IMR-90 (cell line): ENCODE data around the gene MECR. TPM values are rescaled to one million over a fixed set of nuclear protein-coding genes. Genes with fewer than 3 reads are reported as not detected.

Experiments used
- ATAC-seq: fragments of 200-7000 bp; cut with Tn5 transposase; 2 replicates; pipeline ENCODE4 v1.9.1; 2020; ENCODE audit warnings: low read depth, mild to moderate bottlenecking, moderate library complexity
- BruUV-seq: library from RNA; stranded (reverse); fragments of 400-500 nt; replicated peaks from 2 replicates; lab custom pipeline; 2021; lab: Mats Ljungman, UMichigan
- CTCF ChIA-PET: fragments of 300-600 bp; formaldehyde crosslinking; extraction: SDS; loops from one replicate; lab custom pipeline; 2021; ENCODE audit warnings: antibody characterized with exemption; lab: Yijun Ruan, JAX
- POLR2A ChIA-PET: fragments of 300-600 bp; sonication (Branson Sonifier 250); formaldehyde crosslinking; loops from one replicate; lab custom pipeline; 2022; ENCODE audit warnings: antibody characterized with exemption; ENCODE audit not compliant: unreplicated experiment; lab: Charles Lee
- DNase-seq: peaks from one replicate; pipeline ENCODE4 v3.0.0; 2013
- H2AFZ ChIP-seq: replicated peaks from 2 replicates; pipeline ENCODE3; 2013; ENCODE audit warnings: low read length, mild to moderate bottlenecking; ENCODE audit not compliant: poor library complexity
- H2AK5ac ChIP-seq: 2 replicates; pipeline ENCODE4 v1.6.1; 2013; ENCODE audit warnings: low read depth, low read length, inconsistent platforms
- H2AK9ac ChIP-seq: replicated peaks from 2 replicates; pipeline ENCODE3; 2013; ENCODE audit warnings: mild to moderate bottlenecking, low read depth, low read length, moderate library complexity; ENCODE audit not compliant: poor library complexity
- H2BK120ac ChIP-seq: 2 replicates; pipeline ENCODE4 v1.6.1; 2013; ENCODE audit warnings: low read depth, low read length, inconsistent platforms
- H2BK15ac ChIP-seq: 3 replicates; pipeline ENCODE4 v1.6.1; 2013; ENCODE audit warnings: low read depth, low read length, inconsistent platforms
- H2BK20ac ChIP-seq: 2 replicates; pipeline ENCODE4 v1.6.1; 2013; ENCODE audit warnings: low read depth, mild to moderate bottlenecking, inconsistent platforms, low read length, moderate library complexity
- H2BK5ac ChIP-seq: 2 replicates; pipeline ENCODE4 v1.6.1; 2013; ENCODE audit warnings: mild to moderate bottlenecking, low read depth, low read length, inconsistent platforms; ENCODE audit not compliant: poor library complexity, severe bottlenecking
- H3K14ac ChIP-seq: replicated peaks from 2 replicates; pipeline ENCODE4 v1.6.1; 2013; ENCODE audit warnings: low read depth, low read length, inconsistent platforms
- H3K18ac ChIP-seq: 2 replicates; pipeline ENCODE4 v1.6.1; 2013; ENCODE audit warnings: low read depth, low read length, control low read depth
- H3K23ac ChIP-seq: 2 replicates; pipeline ENCODE4 v1.6.1; 2013; ENCODE audit warnings: low read depth, low read length, inconsistent platforms
- H3K27ac ChIP-seq: 2 replicates; pipeline ENCODE4 v1.5.1; 2013; ENCODE audit warnings: mild to moderate bottlenecking, control low read depth, low read length; ENCODE audit not compliant: insufficient read depth
- H3K27me3 ChIP-seq: 2 replicates; pipeline ENCODE4 v1.6.1; 2013; ENCODE audit warnings: low read length; ENCODE audit not compliant: control insufficient read depth, insufficient read depth
- H3K36me3 ChIP-seq: 2 replicates; pipeline ENCODE4 v1.6.1; 2013; ENCODE audit warnings: low read length, mixed read lengths; ENCODE audit not compliant: control insufficient read depth, insufficient read depth
- H3K4ac ChIP-seq: 2 replicates; pipeline ENCODE4 v1.6.1; 2013; ENCODE audit warnings: low read depth, low read length, inconsistent platforms
- H3K4me1 ChIP-seq: 2 replicates; pipeline ENCODE4 v1.6.1; 2013; ENCODE audit warnings: low read length, mixed read lengths; ENCODE audit not compliant: control insufficient read depth, insufficient read depth
- H3K4me2 ChIP-seq: 2 replicates; pipeline ENCODE4 v1.6.1; 2013; ENCODE audit warnings: low read depth, mild to moderate bottlenecking, control low read depth, low read length, moderate library complexity
- H3K4me3 ChIP-seq: 2 replicates; pipeline ENCODE4 v1.5.1; 2013; ENCODE audit warnings: low read depth, mild to moderate bottlenecking, control low read depth, low read length, moderate library complexity; ENCODE audit not compliant: insufficient read depth
- H3K56ac ChIP-seq: 2 replicates; pipeline ENCODE4 v1.6.1; 2013; ENCODE audit warnings: low read length, inconsistent platforms; ENCODE audit not compliant: insufficient read depth; ENCODE audit errors: extremely low read depth
- H3K79me1 ChIP-seq, 2 experiments: 2 replicates each; pipeline ENCODE4 v1.6.1; 2013; ENCODE audit warnings: low read length in 2 of 2, inconsistent platforms in 1 of 2, low read depth in 1 of 2
- H3K9ac ChIP-seq: 2 replicates; pipeline ENCODE4 v1.6.1; 2013; ENCODE audit warnings: low read depth, low read length, control low read depth
- H3K9me1 ChIP-seq: 2 replicates; pipeline ENCODE4 v1.6.1; 2013; ENCODE audit warnings: low read length, inconsistent platforms; ENCODE audit not compliant: insufficient read depth
- H3K9me3 ChIP-seq: 2 replicates; pipeline ENCODE4 v1.6.1; 2013; ENCODE audit warnings: low read length; ENCODE audit not compliant: control insufficient read depth, insufficient read depth
- H4K20me1 ChIP-seq: 2 replicates; pipeline ENCODE4 v1.6.1; 2013; ENCODE audit warnings: low read length, inconsistent platforms; ENCODE audit not compliant: insufficient read depth
- H4K5ac ChIP-seq: 2 replicates; pipeline ENCODE4 v1.6.1; 2013; ENCODE audit warnings: mild to moderate bottlenecking, low read depth, low read length, control low read depth
- H4K8ac ChIP-seq, 2 experiments: 2 replicates each; pipeline ENCODE4 v1.6.1; 2013; ENCODE audit warnings: low read depth in 2 of 2, low read length in 2 of 2, control low read depth in 1 of 2, inconsistent platforms in 1 of 2
- H4K91ac ChIP-seq: 2 replicates; pipeline ENCODE4 v1.6.1; 2013; ENCODE audit warnings: low read depth, low read length, inconsistent platforms; ENCODE audit not compliant: insufficient read depth
- CHD1 ChIP-seq: IDR thresholded peaks from 2 replicates; pipeline ENCODE4 v1.6.1; 2012; ENCODE audit warnings: low read depth, low read length, improper control_type of control experiment
- MAZ ChIP-seq: IDR thresholded peaks from 2 replicates; pipeline ENCODE4 v1.6.1; 2012; ENCODE audit warnings: low read depth, mild to moderate bottlenecking, low read length, improper control_type of control experiment, moderate library complexity, borderline replicate concordance
- POLR2A ChIP-seq: IDR thresholded peaks from 2 replicates; pipeline ENCODE4 v1.6.1; 2012; ENCODE audit warnings: mild to moderate bottlenecking, low read depth, low read length
- RFX5 ChIP-seq: IDR thresholded peaks from 2 replicates; pipeline ENCODE4 v1.8.0; 2012; ENCODE audit warnings: low read depth, mild to moderate bottlenecking, low read length, moderate library complexity
- WGBS, 2 experiments: methylation state at CpG; one replicate each; pipeline versions ENCODE4 v1.1.5 to v1.1.7; 2013; ENCODE audit warnings: missing lambda C conversion rate in 2 of 2; ENCODE audit not compliant: insufficient read length in 1 of 2; ENCODE audit errors: extremely low coverage in 2 of 2; 5-methylcytosine and 5-hydroxymethylcytosine counted together
- dilution Hi-C: fragments of 300-500 bp; cut with HindIII; formaldehyde crosslinking; loops from one replicate; pipeline ENCODE4 v1.14.3; 2018; ENCODE audit warnings: low sequenced_read_pairs; ENCODE audit not compliant: unreplicated experiment
- in situ Hi-C: fragments of 300-500 bp; cut with MboI; formaldehyde crosslinking; loops from 3 replicates; pipeline ENCODE4 v1.14.3; 2019; ENCODE audit warnings: low sequenced_read_pairs, inconsistent platforms, mixed read lengths
- intact Hi-C: fragments of 100-400 bp; cut with micrococcal nuclease; formaldehyde crosslinking; loops from 2 replicates; pipeline ENCODE4 v1.10.0; 2022
- polyA plus RNA-seq, 3 experiments: library from polyadenylated mRNA; depleted of rRNA; stranded (reverse); fragments of >200 nt; gene quantifications; 2 replicates each; pipeline ENCODE4 v1.2.3, GENCODE V29; 2012; ENCODE audit warnings: low replicate concordance in 1 of 3
- total RNA-seq: library from RNA; depleted of rRNA; stranded (reverse); fragments of >200 nt; gene quantifications from 2 replicates; pipeline ENCODE4 v1.2.3, GENCODE V29; 2012
- TF ChIP-seq, protein P1 (sequence below): conservative IDR thresholded peaks from 2 replicates; pipeline ENCODE4 v1.5.1; 2012; ENCODE audit warnings: mild to moderate bottlenecking, low read depth, low read length, improper control_type of control experiment
- TF ChIP-seq, protein P2 (sequence below): fragments of 150-350 bp; IDR thresholded peaks from 2 replicates; pipeline ENCODE4 v1.6.1; 2017; ENCODE audit warnings: mild to moderate bottlenecking, antibody characterized with exemption, low read length, low read depth

MECR gene
- total and polyA plus RNA-seq, 2 of the 4 experiments (the other 2 are of a cell fraction) = 20.3 to 24.8 TPM

DNA sequence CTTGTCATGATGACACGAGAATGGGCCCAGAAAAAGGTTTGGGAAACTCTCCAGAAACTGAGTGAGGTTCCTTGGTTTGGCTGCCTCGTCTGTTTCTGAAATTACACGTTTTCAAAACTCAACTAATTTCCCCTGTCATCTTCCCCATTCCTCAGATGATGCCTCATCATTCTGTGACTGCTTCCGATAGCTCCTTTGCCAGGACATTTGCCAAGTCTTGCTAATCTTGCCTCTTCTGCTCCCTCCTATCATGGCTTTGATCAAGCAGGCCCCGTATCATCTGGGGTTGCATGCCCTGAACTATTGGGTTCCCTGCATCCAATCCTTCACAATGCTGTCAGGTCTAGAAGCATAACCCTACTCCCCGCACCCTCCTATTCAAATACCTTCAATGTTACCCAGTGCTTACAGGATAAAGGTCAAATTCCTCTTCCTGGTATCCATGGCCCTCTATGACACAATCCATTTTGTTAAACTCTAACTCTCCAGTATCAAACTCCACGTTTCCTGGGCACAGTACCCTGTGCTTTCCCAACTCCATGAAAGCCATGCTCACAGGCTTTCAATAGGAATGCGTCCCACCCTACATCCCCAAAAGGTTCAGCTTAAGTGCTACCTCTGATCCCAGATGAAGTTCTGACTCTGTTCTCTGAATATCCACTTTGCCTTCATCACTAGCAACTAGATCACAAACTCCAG, 84.8 kb downstream of the MECR start (continued):
- TF ChIP-seq, protein P1, sequence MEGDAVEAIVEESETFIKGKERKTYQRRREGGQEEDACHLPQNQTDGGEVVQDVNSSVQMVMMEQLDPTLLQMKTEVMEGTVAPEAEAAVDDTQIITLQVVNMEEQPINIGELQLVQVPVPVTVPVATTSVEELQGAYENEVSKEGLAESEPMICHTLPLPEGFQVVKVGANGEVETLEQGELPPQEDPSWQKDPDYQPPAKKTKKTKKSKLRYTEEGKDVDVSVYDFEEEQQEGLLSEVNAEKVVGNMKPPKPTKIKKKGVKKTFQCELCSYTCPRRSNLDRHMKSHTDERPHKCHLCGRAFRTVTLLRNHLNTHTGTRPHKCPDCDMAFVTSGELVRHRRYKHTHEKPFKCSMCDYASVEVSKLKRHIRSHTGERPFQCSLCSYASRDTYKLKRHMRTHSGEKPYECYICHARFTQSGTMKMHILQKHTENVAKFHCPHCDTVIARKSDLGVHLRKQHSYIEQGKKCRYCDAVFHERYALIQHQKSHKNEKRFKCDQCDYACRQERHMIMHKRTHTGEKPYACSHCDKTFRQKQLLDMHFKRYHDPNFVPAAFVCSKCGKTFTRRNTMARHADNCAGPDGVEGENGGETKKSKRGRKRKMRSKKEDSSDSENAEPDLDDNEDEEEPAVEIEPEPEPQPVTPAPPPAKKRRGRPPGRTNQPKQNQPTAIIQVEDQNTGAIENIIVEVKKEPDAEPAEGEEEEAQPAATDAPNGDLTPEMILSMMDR = no peak
- TF ChIP-seq, protein P2, sequence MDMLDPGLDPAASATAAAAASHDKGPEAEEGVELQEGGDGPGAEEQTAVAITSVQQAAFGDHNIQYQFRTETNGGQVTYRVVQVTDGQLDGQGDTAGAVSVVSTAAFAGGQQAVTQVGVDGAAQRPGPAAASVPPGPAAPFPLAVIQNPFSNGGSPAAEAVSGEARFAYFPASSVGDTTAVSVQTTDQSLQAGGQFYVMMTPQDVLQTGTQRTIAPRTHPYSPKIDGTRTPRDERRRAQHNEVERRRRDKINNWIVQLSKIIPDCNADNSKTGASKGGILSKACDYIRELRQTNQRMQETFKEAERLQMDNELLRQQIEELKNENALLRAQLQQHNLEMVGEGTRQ = no peak

DNA sequence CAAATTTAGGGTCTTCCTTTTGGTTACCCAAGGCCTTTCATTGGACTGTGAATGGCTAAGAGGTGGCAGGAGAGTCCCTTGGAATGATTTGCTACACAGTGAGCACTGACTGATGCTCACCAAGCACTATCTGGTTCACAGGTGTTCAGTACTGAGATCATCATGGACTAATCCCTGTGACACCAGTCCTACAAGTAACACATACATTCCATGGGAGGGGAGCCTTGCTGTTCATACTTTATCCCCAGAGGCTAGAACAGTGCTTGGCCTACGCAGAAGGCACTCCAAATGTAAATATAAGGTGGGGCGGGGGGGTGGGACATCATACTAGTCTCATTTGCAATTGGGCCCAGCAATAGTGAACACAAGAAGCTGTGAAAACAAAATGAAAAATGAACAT, 86.6 kb downstream of the MECR start:
- Histone ChIP-seq H3K27me3 (no peaks in the 10 kb centered on the region), H2AFZ (no peak overlapping the region), H3K14ac (no peak overlapping the region), H2AK5ac (no peak overlapping the region), H2AK9ac (no peak overlapping the region), H2BK15ac (no peak overlapping the region), H4K91ac (no peak overlapping the region), H3K27ac (no peak overlapping the region), H3K23ac (no peak overlapping the region), H2BK5ac (no peak overlapping the region), H3K4me3 (no peak overlapping the region), H3K4me1 (peaks cover 10% of the 10 kb centered on the region), H3K56ac (no peak overlapping the region), H3K18ac (no peak overlapping the region), H4K8ac (no peak overlapping the region), H4K5ac (no peak overlapping the region), H2BK20ac (no peak overlapping the region), H3K9ac (no peak overlapping the region), H3K9me1 (peaks cover 8% of the 10 kb centered on the region), H3K4me2 (no peak overlapping the region), H3K4ac (no peak overlapping the region), H3K9me3 (no peaks in the 10 kb centered on the region), H4K20me1 (peaks cover 18% of the 10 kb centered on the region), H3K79me1 (peaks cover 5 to 36% of the 10 kb centered on the region in 2 experiments; a peak in 3 of 4 replicates), H2BK120ac (no peak overlapping the region), H3K36me3 (peaks cover 24% of the 10 kb centered on the region)
- no CpG with 5 or more reads among the region's 2 CpGs for WGBS, 2 experiments
- in situ Hi-C loops (no loop called here), dilution Hi-C loops (no loop called here), intact Hi-C loops (no loop called here)
- POLR2A ChIA-PET = no interaction called here
- CTCF ChIA-PET = no interaction called here
- BruUV-seq = no TSS peak
- ATAC-seq (no peak), DNase-seq (no peak)
- TF ChIP-seq MAZ = no peak
- no peak for TF ChIP-seq POLR2A
- no peak for TF ChIP-seq RFX5
- TF ChIP-seq CHD1 = no peak
